KOPT-K1 (cell line): Measurements from ENCODE around the gene RALY.

Experiments used
- H3K27ac ChIP-seq: fragments of 200-600 bp; sonication (generic); 2 replicates; pipeline ENCODE4 v1.5.1; 2016; ENCODE audit warnings: antibody characterized with exemption, mild to moderate bottlenecking, low read depth, low read length; ENCODE audit not compliant: poor library complexity, severe bottlenecking
- H3K36me3 ChIP-seq: fragments of 200-600 bp; sonication (generic); 2 replicates; pipeline ENCODE4 v1.5.1; 2017; ENCODE audit warnings: antibody characterized with exemption, mild to moderate bottlenecking, low read length, moderate library complexity; ENCODE audit not compliant: insufficient read depth
- H3K9me3 ChIP-seq: fragments of 200-600 bp; sonication (generic); 2 replicates; pipeline ENCODE4 v1.5.1; 2017; ENCODE audit warnings: antibody characterized with exemption, low read length, mild to moderate bottlenecking; ENCODE audit not compliant: insufficient read depth, poor library complexity, severe bottlenecking

The RALY gene

GRCh38 chr20:34066476-34067090, 72.9 kb downstream of the RALY start:
- H3K36me3 ChIP-seq = peaks cover 85% of the 10 kb centered on the region
- no peaks in the 10 kb centered on the region for H3K9me3 ChIP-seq
- no peak overlapping the region for H3K27ac ChIP-seq

GRCh38 chr20:34068001-34068400, 74.3 kb downstream of the RALY start:
- Histone ChIP-seq H3K36me3 (peaks cover 85% of the 10 kb centered on the region), H3K27ac (no peak overlapping the region)

GRCh38 chr20:34069341-34070078, 75.8 kb downstream of the RALY start:
- H3K27ac ChIP-seq = no peak overlapping the region
- H3K36me3 ChIP-seq = peaks cover 85% of the 10 kb centered on the region

More at GRCh38 chr20:34068001-34068400, 74.3 kb downstream of the RALY start:
- no peaks in the 10 kb centered on the region for H3K9me3 ChIP-seq

GRCh38 chr20:34070079-34070439, 76.3 kb downstream of the RALY start:
- no peaks in the 10 kb centered on the region for H3K9me3 ChIP-seq
- peaks cover 85% of the 10 kb centered on the region for H3K36me3 ChIP-seq
- H3K27ac ChIP-seq = no peak overlapping the region

More at GRCh38 chr20:34069341-34070078, 75.8 kb downstream of the RALY start:
- H3K9me3 ChIP-seq = no peaks in the 10 kb centered on the region

- Histone ChIP-seq H3K9me3 (no peaks in the 10 kb centered on the region), H3K36me3 (peaks cover 85% of the 10 kb centered on the region), H3K27ac (no peak overlapping the region)
Observed at GRCh38 chr20:34070859-34071258, 77.1 kb downstream of the RALY start.

- Histone ChIP-seq H3K9me3 (no peaks in the 10 kb centered on the region), H3K36me3 (peaks cover 87% of the 10 kb centered on the region)
Observed at GRCh38 chr20:34072076-34072475, 78.4 kb downstream of the RALY start.

GRCh38 chr20:34072778-34073177, 79.1 kb downstream of the RALY start:
- Histone ChIP-seq H3K9me3 (no peaks in the 10 kb centered on the region), H3K27ac (no peak overlapping the region), H3K36me3 (peaks cover 94% of the 10 kb centered on the region)

More at GRCh38 chr20:34072076-34072475, 78.4 kb downstream of the RALY start:
- H3K27ac ChIP-seq = no peak overlapping the region

GRCh38 chr20:34074101-34074760, 80.5 kb downstream of the RALY start:
- no peak overlapping the region for H3K27ac ChIP-seq
- peaks cover 94% of the 10 kb centered on the region for H3K36me3 ChIP-seq
- H3K9me3 ChIP-seq = no peaks in the 10 kb centered on the region

GRCh38 chr20:34075647-34076046, 81.9 kb downstream of the RALY start:
- no peak overlapping the region for H3K27ac ChIP-seq
- H3K9me3 ChIP-seq = no peaks in the 10 kb centered on the region
- peaks cover 100% of the 10 kb centered on the region for H3K36me3 ChIP-seq

GRCh38 chr20:34076952-34077351, 83.2 kb downstream of the RALY start:
- H3K36me3 ChIP-seq = peaks cover 100% of the 10 kb centered on the region
- H3K27ac ChIP-seq = no peak overlapping the region
- H3K9me3 ChIP-seq = no peaks in the 10 kb centered on the region

- Histone ChIP-seq H3K9me3 (no peaks in the 10 kb centered on the region), H3K36me3 (peaks cover 100% of the 10 kb centered on the region), H3K27ac (no peak overlapping the region)
Observed at GRCh38 chr20:34078540-34078939, 84.8 kb downstream of the RALY start.

- Histone ChIP-seq H3K36me3 (peaks cover 100% of the 10 kb centered on the region), H3K27ac (no peak overlapping the region), H3K9me3 (no peaks in the 10 kb centered on the region)
Observed at GRCh38 chr20:34079818-34080217, 86.1 kb downstream of the RALY start.

GRCh38 chr20:34082232-34082887, 88.6 kb downstream of the RALY start:
- Histone ChIP-seq H3K9me3 (no peaks in the 10 kb centered on the region), H3K27ac (no peak overlapping the region), H3K36me3 (peaks cover 100% of the 10 kb centered on the region)

- Histone ChIP-seq H3K27ac (peak overlapping the region; percentile 8), H3K36me3 (peaks cover 100% of the 10 kb centered on the region), H3K9me3 (no peaks in the 10 kb centered on the region)
Observed at GRCh38 chr20:34083137-34083536, 89.4 kb downstream of the RALY start.

GRCh38 chr20:34083781-34084180, 90.1 kb downstream of the RALY start:
- H3K9me3 ChIP-seq = no peaks in the 10 kb centered on the region
- H3K36me3 ChIP-seq = peaks cover 100% of the 10 kb centered on the region
- peak overlapping the region; percentile 8 for H3K27ac ChIP-seq
